Keratinocyte (primary cell): ENCODE results near the gene PTPRN2. TPM values are rescaled to one million over a fixed set of nuclear protein-coding genes. Genes with fewer than 3 reads are reported as not detected.

Experiments used
- DNase-seq: peaks from one replicate; pipeline ENCODE4 v3.0.0-alpha.2; 2011; ENCODE audit warnings: low read depth, missing footprints, low spot score
- FAIRE-seq: peaks from 2 replicates; lab custom pipeline; 2011; peaks lifted over from hg19 to GRCh38; lab: Jason Lieb, UNC
- H2AFZ ChIP-seq: 2 replicates; pipeline ENCODE4 v1.6.0; 2012; ENCODE audit warnings: low read length, control low read depth, inconsistent platforms; ENCODE audit not compliant: control insufficient read depth
- H3K27ac ChIP-seq: 2 replicates; pipeline ENCODE4 v1.5.1; 2011; ENCODE audit warnings: low read length; ENCODE audit not compliant: control insufficient read depth, insufficient read depth
- H3K27me3 ChIP-seq: 3 replicates; pipeline ENCODE4 v1.6.0; 2011; ENCODE audit warnings: low read length; ENCODE audit not compliant: control insufficient read depth, insufficient read depth; ENCODE audit errors: extremely low read depth
- H3K36me3 ChIP-seq, 2 experiments: 2 replicates in 1 of 2; 3 replicates in 1 of 2; pipeline ENCODE4 v1.5.1; 2011; ENCODE audit warnings: low read length in 2 of 2, mild to moderate bottlenecking in 1 of 2; ENCODE audit not compliant: control insufficient read depth in 2 of 2, insufficient read depth in 2 of 2; ENCODE audit errors: extremely low read depth in 1 of 2
- H3K4me1 ChIP-seq: 3 replicates; pipeline ENCODE4 v1.5.1; 2011; ENCODE audit warnings: low read length; ENCODE audit not compliant: control insufficient read depth, insufficient read depth; ENCODE audit errors: extremely low read depth
- H3K4me2 ChIP-seq: 3 replicates; pipeline ENCODE4 v1.6.0; 2011; ENCODE audit warnings: low read depth, low read length; ENCODE audit not compliant: control insufficient read depth, insufficient read depth; ENCODE audit errors: extremely low read depth
- H3K4me3 ChIP-seq, 3 experiments: fragments of 200-600 bp in 1 of 3; sonication (generic) in 1 of 3; 2 replicates in 2 of 3; 3 replicates in 1 of 3; pipeline ENCODE4 v1.5.1; 2011 to 2016; ENCODE audit warnings: low read length in 3 of 3, mild to moderate bottlenecking in 3 of 3, control low read depth in 2 of 3, inconsistent platforms in 1 of 3, low read depth in 1 of 3, mixed read lengths in 1 of 3, mixed run types in 1 of 3, moderate library complexity in 1 of 3; ENCODE audit not compliant: control insufficient read depth in 2 of 3, insufficient read depth in 2 of 3; ENCODE audit errors: extremely low read depth in 1 of 3
- H3K79me2 ChIP-seq: 2 replicates; pipeline ENCODE4 v1.6.0; 2012; ENCODE audit warnings: low read length; ENCODE audit not compliant: control insufficient read depth, insufficient read depth
- H3K9ac ChIP-seq: 3 replicates; pipeline ENCODE4 v1.6.0; 2011; ENCODE audit warnings: low read length; ENCODE audit not compliant: control insufficient read depth, insufficient read depth; ENCODE audit errors: extremely low read depth
- H3K9me1 ChIP-seq: 3 replicates; pipeline ENCODE4 v1.6.0; 2011; ENCODE audit warnings: low read length; ENCODE audit not compliant: control insufficient read depth, insufficient read depth; ENCODE audit errors: extremely low read depth
- H3K9me3 ChIP-seq: 2 replicates; pipeline ENCODE4 v1.5.1; 2012; ENCODE audit warnings: low read depth, low read length; ENCODE audit not compliant: control insufficient read depth
- H4K20me1 ChIP-seq: 3 replicates; pipeline ENCODE4 v1.6.0; 2011; ENCODE audit warnings: low read length; ENCODE audit not compliant: control insufficient read depth, insufficient read depth; ENCODE audit errors: extremely low read depth
- EZH2 ChIP-seq: IDR thresholded peaks from one replicate; pipeline ENCODE4 v1.6.1; 2012; ENCODE audit warnings: inconsistent platforms, mild to moderate bottlenecking, low read length, moderate library complexity
- dilution Hi-C: fragments of 300-500 bp; cut with MboI; formaldehyde crosslinking; loops from one replicate; pipeline ENCODE4 v1.7.0; 2020; ENCODE audit warnings: low sequenced_read_pairs; ENCODE audit not compliant: extremely low pct_ligation_motif_present
- polyA plus RNA-seq, 5 experiments: library from polyadenylated mRNA; depleted of rRNA in 3 of 5; stranded (reverse) in 3 of 5; stranded (forward) in 1 of 5; unstranded in 1 of 5; fragments of >200 nt; gene quantifications; 1 replicate in 1 of 5; 2 replicates in 3 of 5; 3 replicates in 1 of 5; pipeline versions ENCODE4 v1.2.1 to v1.2.3, GENCODE V29; 2011 to 2012; ENCODE audit warnings: missing spikeins in 2 of 5, low read depth in 1 of 5, low replicate concordance in 1 of 5
- TF ChIP-seq, protein P1 (sequence below), 3 experiments: IDR thresholded peaks in 1 of 3; conservative IDR thresholded peaks in 1 of 3; optimal IDR thresholded peaks in 1 of 3; 2 replicates in 2 of 3; 3 replicates in 1 of 3; pipeline versions ENCODE3 to v1.5.1; 2011; ENCODE audit warnings: low read length in 3 of 3, mild to moderate bottlenecking in 3 of 3, moderate library complexity in 2 of 3, control low read depth in 1 of 3, inconsistent platforms in 1 of 3; ENCODE audit not compliant: insufficient read depth in 2 of 3; ENCODE audit errors: extremely low read depth in 1 of 3

PTPRN2 gene
- polyA plus RNA-seq, 1 donor (not counting 4 experiments of a cell fraction or from before 2014, with no cell fraction given) = not detected

DNA sequence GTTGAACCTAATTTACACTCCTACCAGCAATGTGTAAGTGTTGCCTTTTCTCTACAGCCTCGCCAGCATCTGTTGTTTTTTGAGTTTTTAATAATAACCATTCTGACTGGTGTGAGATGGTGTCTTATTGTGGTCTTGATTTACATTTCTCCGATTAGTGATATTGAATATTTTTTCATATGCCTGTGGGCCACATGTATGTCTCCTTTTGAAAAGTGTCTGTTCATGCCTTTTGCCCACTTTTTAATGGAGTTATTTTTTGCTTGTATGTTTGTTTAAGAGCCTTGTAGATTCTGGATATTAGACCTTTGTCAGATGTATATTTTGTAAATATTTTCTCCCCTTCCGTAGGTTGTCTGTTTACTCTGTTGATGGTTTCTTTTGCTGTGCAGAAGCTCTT is 1055.6 kb downstream of the PTPRN2 start:
- no peak for DNase-seq
- Histone ChIP-seq H3K79me2 (no peaks in the 10 kb centered on the region), H3K4me1 (no peaks in the 10 kb centered on the region), H3K4me3 (no peak overlapping the region), H3K9ac (no peak overlapping the region), H4K20me1 (no peaks in the 10 kb centered on the region), H3K27me3 (no peaks in the 10 kb centered on the region), H3K9me1 (no peaks in the 10 kb centered on the region), H3K36me3 (no peaks in the 10 kb centered on the region), H3K27ac (no peak overlapping the region), H3K4me2 (no peak overlapping the region), H2AFZ (no peak overlapping the region), H3K9me3 (peaks cover 6% of the 10 kb centered on the region)
- dilution Hi-C loops = no loop called here
- FAIRE-seq = no peak
- TF ChIP-seq, protein P1, sequence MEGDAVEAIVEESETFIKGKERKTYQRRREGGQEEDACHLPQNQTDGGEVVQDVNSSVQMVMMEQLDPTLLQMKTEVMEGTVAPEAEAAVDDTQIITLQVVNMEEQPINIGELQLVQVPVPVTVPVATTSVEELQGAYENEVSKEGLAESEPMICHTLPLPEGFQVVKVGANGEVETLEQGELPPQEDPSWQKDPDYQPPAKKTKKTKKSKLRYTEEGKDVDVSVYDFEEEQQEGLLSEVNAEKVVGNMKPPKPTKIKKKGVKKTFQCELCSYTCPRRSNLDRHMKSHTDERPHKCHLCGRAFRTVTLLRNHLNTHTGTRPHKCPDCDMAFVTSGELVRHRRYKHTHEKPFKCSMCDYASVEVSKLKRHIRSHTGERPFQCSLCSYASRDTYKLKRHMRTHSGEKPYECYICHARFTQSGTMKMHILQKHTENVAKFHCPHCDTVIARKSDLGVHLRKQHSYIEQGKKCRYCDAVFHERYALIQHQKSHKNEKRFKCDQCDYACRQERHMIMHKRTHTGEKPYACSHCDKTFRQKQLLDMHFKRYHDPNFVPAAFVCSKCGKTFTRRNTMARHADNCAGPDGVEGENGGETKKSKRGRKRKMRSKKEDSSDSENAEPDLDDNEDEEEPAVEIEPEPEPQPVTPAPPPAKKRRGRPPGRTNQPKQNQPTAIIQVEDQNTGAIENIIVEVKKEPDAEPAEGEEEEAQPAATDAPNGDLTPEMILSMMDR (optimal IDR thresholded peaks at IDR 0.05 in 1 of 3, IDR thresholded peaks at IDR 0.05 in 1 of 3, conservative IDR thresholded peaks at IDR 0.05 in 1 of 3; ENCODE audit: extremely low read depth in 1 of 3, insufficient read depth in 2 of 3, low read length in 3 of 3) = no peak
- no peak for TF ChIP-seq EZH2

DNA sequence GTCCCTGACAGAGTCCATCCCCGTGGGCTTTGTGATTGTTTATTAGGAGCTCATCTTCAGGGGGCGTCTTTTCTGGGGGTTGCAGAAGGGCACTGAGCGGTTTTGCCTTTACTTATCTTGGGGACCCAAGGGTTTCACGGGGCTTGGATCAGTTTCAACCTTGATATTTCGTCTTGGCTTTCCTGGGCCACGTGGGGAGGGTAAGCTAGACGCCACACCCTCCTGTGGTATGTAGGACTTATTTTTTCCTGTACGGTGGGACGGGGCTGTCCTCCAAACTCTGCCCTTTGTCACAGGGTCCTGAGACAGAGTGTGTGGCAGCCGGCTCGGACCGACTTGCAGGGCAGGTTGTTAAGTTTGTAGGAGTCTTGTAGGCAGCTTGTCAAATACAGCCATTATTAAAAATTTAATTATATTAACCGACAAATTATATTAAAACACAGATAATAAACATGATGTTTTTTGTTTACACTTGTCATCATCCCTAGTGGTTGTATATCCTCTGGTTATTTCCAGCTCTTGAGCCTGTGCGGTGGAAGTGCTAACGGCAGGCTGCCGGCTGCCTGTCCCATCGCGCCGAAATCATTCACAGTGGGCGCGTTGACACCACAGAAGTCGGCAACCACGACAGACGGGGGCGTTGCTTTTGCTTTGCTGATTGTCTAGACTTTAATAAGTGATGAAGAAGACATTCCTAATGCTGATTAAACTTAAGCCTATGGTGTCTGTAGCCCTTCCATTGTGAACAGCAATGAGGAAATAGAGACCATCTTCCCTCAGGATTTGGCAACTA is 1057.7 kb downstream of the PTPRN2 start:
- dilution Hi-C loops = no loop called here
- no peak for FAIRE-seq

More for the DNA sequence above, 1057.7 kb downstream of the PTPRN2 start:
- Histone ChIP-seq H3K4me1 (no peaks in the 10 kb centered on the region), H3K4me2 (no peak overlapping the region), H2AFZ (no peak overlapping the region), H3K9me1 (no peaks in the 10 kb centered on the region), H3K36me3 (no peaks in the 10 kb centered on the region), H4K20me1 (no peaks in the 10 kb centered on the region), H3K27ac (no peak overlapping the region), H3K27me3 (no peaks in the 10 kb centered on the region), H3K4me3 (no peak overlapping the region), H3K9me3 (peaks cover 6% of the 10 kb centered on the region), H3K79me2 (no peaks in the 10 kb centered on the region), H3K9ac (no peak overlapping the region)
- DNase-seq = no peak
- TF ChIP-seq, protein P1 (optimal IDR thresholded peaks at IDR 0.05 in 1 of 3, IDR thresholded peaks at IDR 0.05 in 1 of 3, conservative IDR thresholded peaks at IDR 0.05 in 1 of 3; ENCODE audit: extremely low read depth in 1 of 3, insufficient read depth in 2 of 3, low read length in 3 of 3) = no peak
- TF ChIP-seq EZH2 = no peak
